HL-60/S4 treated with retinoic acid at 250 ng/mL for 4 days and 3 days (cell line): ENCODE measurements around the gene ZKSCAN5.
"Not testable (repeated sequence)": the region's sequence is repeated elsewhere in the genome, so short reads cannot be mapped to it uniquely, and the experiment has no call there.

ENCODE experiments used
- in situ Hi-C: fragments of 300-500 bp; cut with MboI; formaldehyde crosslinking; loops from 2 replicates; pipeline ENCODE4 v1.7.0; 2022; ENCODE audit warnings: low sequenced_read_pairs

ZKSCAN5 gene

GRCh38 chr7:99551767-99552463, 47.5 kb downstream of the ZKSCAN5 start, which contains the start of gene FAM200A:
TSS of gene FAM200A (minus strand) at chr7:99552114. CDS start at chr7:99548407, 3,707 bp downstream.
- in situ Hi-C loops: no loop called here

GRCh38 chr7:99553039-99553438, 48.6 kb downstream of the ZKSCAN5 start:
- in situ Hi-C loops: no loop called here

- in situ Hi-C loops: no loop called here
Measured at GRCh38 chr7:99554939-99555338, 50.5 kb downstream of the ZKSCAN5 start.

- in situ Hi-C loops: no loop called here
Measured at GRCh38 chr7:99557196-99557607, 52.7 kb downstream of the ZKSCAN5 start.

- in situ Hi-C loops: no loop called here
Measured at GRCh38 chr7:99557940-99558305, 53.5 kb downstream of the ZKSCAN5 start.

- in situ Hi-C loops: no loop called here
Measured at GRCh38 chr7:99558306-99559174, 54.1 kb downstream of the ZKSCAN5 start, which contains the start of gene ZNF655. TSS of gene ZNF655 (plus strand) at chr7:99558642. CDS start at chr7:99560560, 1,918 bp downstream.

- in situ Hi-C loops: no loop called here
Measured at GRCh38 chr7:99559175-99559915, 54.9 kb downstream of the ZKSCAN5 start.

GRCh38 chr7:99560834-99561736, 56.6 kb downstream of the ZKSCAN5 start:
- in situ Hi-C loops: no loop called here

- in situ Hi-C loops: no loop called here
Measured at GRCh38 chr7:99561737-99562051, 57.2 kb downstream of the ZKSCAN5 start.

GRCh38 chr7:99562114-99562784, 57.8 kb downstream of the ZKSCAN5 start:
- in situ Hi-C loops: no loop called here

- in situ Hi-C loops: no loop called here
Measured at GRCh38 chr7:99562832-99563231, 58.4 kb downstream of the ZKSCAN5 start.

- in situ Hi-C loops: no loop called here
Measured at GRCh38 chr7:99563650-99564049, 59.2 kb downstream of the ZKSCAN5 start.

GRCh38 chr7:99568770-99569169, 64.3 kb downstream of the ZKSCAN5 start:
- in situ Hi-C loops: not testable (repeated sequence)

GRCh38 chr7:99571768-99572167, 67.3 kb downstream of the ZKSCAN5 start:
- in situ Hi-C loops: no loop called here

- in situ Hi-C loops: no loop called here
Measured at GRCh38 chr7:99573257-99573656, 68.8 kb downstream of the ZKSCAN5 start.

- in situ Hi-C loops: no loop called here
Measured at GRCh38 chr7:99576251-99576650, 71.8 kb downstream of the ZKSCAN5 start.

- in situ Hi-C loops: no loop called here
Measured at GRCh38 chr7:99579281-99579955, 75.0 kb downstream of the ZKSCAN5 start.

GRCh38 chr7:99579956-99580777, 75.7 kb downstream of the ZKSCAN5 start:
- in situ Hi-C loops: no loop called here
